ENCODE results near the gene CLEC9A.

Gene CLEC9A

DNA sequence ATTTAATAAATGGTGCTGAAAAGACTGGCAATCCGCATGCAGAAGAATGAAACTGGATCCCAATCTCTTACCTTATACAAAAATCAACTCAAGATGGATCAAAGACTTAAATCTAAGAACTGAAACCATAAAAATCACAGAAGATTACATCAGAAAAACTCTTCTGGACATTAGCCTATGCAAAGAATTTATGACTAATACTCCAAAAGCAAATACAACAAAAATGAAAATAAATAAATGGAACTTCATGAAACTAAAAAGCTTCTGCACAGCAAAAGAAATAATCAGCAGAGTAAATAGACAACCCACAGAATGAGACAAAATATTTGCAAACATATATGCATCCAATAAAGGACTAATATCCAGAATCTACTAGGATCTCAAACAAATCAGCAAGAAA, 82.6 kb downstream of the CLEC9A start:
- DNase-seq, result no peak

DNA sequence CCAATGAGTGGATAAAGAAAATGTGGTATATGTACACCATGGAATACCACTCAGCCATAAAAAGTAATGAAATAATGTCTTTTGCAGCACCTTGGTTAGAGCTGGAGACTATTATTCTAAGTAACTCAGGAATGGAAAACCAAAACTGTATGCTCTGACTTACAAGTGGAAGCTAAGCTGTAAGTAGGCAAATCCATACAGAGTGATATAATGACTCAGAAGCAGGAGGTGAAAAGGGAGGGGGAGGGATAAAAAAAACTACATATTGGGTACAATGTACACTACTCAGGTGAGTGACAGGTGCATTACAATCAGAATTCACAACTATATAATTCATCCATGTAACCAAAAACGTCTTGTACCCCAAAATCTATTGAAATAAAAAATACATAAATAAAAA, 83.4 kb downstream of the CLEC9A start:
- no peak for DNase-seq

- no peak for DNase-seq
Observed at GRCh38 chr12:10115311-10115710, 84.8 kb downstream of the CLEC9A start.

Measured in stimulated activated CD4-positive, alpha-beta T cell treated with anti-CD3 and anti-CD28 coated beads, Interleukin-2, amount 100 ng/mL, for 48 hours (primary cell).